Type B pancreatic cell (in vitro differentiated cells): Measurements from ENCODE around the gene DRD2. TPM values are rescaled to one million over a fixed set of nuclear protein-coding genes. Genes with fewer than 3 reads are reported as not detected.

ENCODE experiments used
- DNase-seq: peaks from one replicate; pipeline ENCODE4 v3.0.0; 2021; ENCODE audit warnings: mixed read lengths; ENCODE audit not compliant: unreplicated experiment; ENCODE audit errors: extremely low spot score
- H3K27ac Mint-ChIP-seq: 2 replicates; pipeline ENCODE4 v1.8.0; 2021; ENCODE audit warnings: mild to moderate bottlenecking, mixed read lengths
- H3K27me3 Mint-ChIP-seq: 2 replicates; pipeline ENCODE4 v1.8.0; 2021; ENCODE audit warnings: mixed read lengths
- H3K36me3 Mint-ChIP-seq: 2 replicates; pipeline ENCODE4 v1.8.0; 2021; ENCODE audit warnings: mixed read lengths
- H3K4me1 Mint-ChIP-seq: one replicate; pipeline ENCODE4 v1.8.0; 2021; ENCODE audit warnings: mixed read lengths; ENCODE audit not compliant: unreplicated experiment
- H3K4me3 Mint-ChIP-seq: 2 replicates; pipeline ENCODE4 v1.8.0; 2021; ENCODE audit warnings: mild to moderate bottlenecking, mixed read lengths
- H3K9me3 Mint-ChIP-seq: 2 replicates; pipeline ENCODE4 v1.8.0; 2021; ENCODE audit warnings: mixed read lengths
- CTCF ChIP-seq: fragments of 200-600 bp; sonication (generic); conservative IDR thresholded peaks from 2 replicates; pipeline ENCODE4 v1.5.0; 2021; ENCODE audit warnings: antibody characterized with exemption, mild to moderate bottlenecking
- total RNA-seq: library from RNA; stranded (reverse); gene quantifications from 2 replicates; pipeline ENCODE4 v1.2.1, GENCODE V29; 2021; ENCODE audit warnings: low replicate concordance

Gene DRD2
- total RNA-seq, 1 donor from 2014 or later, result 3.7 TPM

- Mint-ChIP-seq H3K4me1 (no peaks in the 10 kb centered on the region), H3K4me3 (no peak overlapping the region), H3K27me3 (peaks cover 7% of the 10 kb centered on the region), H3K27ac (no peak overlapping the region), H3K9me3 (no peaks in the 10 kb centered on the region), H3K36me3 (no peaks in the 10 kb centered on the region)
- no peak for DNase-seq
- TF ChIP-seq CTCF, result no peak
These were observed 79.3 kb downstream of the DRD2 start for GRCh38 chr11:113395782-113396336.

GRCh38 chr11:113394919-113395318, 80.3 kb downstream of the DRD2 start:
- no peaks in the 10 kb centered on the region for H3K36me3 Mint-ChIP-seq
- no peaks in the 10 kb centered on the region for H3K4me1 Mint-ChIP-seq
- DNase-seq, result no peak
- TF ChIP-seq CTCF, result no peak
- no peak overlapping the region for H3K27ac Mint-ChIP-seq
- peaks cover 7% of the 10 kb centered on the region for H3K27me3 Mint-ChIP-seq
- H3K9me3 Mint-ChIP-seq, result no peaks in the 10 kb centered on the region
- no peak overlapping the region for H3K4me3 Mint-ChIP-seq

GRCh38 chr11:113393501-113393985, 81.7 kb downstream of the DRD2 start:
- Mint-ChIP-seq H3K27ac (no peak overlapping the region), H3K4me3 (no peak overlapping the region), H3K4me1 (no peaks in the 10 kb centered on the region), H3K36me3 (no peaks in the 10 kb centered on the region), H3K9me3 (no peaks in the 10 kb centered on the region), H3K27me3 (peaks cover 7% of the 10 kb centered on the region)
- no peak for TF ChIP-seq CTCF
- DNase-seq, result no peak

- DNase-seq, result no peak
- TF ChIP-seq CTCF, result no peak
- Mint-ChIP-seq H3K9me3 (no peaks in the 10 kb centered on the region), H3K27me3 (peaks cover 7% of the 10 kb centered on the region), H3K27ac (no peak overlapping the region), H3K4me1 (no peaks in the 10 kb centered on the region), H3K36me3 (no peaks in the 10 kb centered on the region), H3K4me3 (no peak overlapping the region)
These were observed 82.8 kb downstream of the DRD2 start for GRCh38 chr11:113392236-113392921.

- Mint-ChIP-seq H3K4me1 (no peaks in the 10 kb centered on the region), H3K27ac (no peak overlapping the region)
- TF ChIP-seq CTCF, result no peak
These were observed 85.9 kb downstream of the DRD2 start for GRCh38 chr11:113389272-113389671.

More at GRCh38 chr11:113389272-113389671, 85.9 kb downstream of the DRD2 start:
- Mint-ChIP-seq H3K27me3 (peaks cover 12% of the 10 kb centered on the region), H3K36me3 (no peaks in the 10 kb centered on the region), H3K4me3 (no peak overlapping the region), H3K9me3 (no peaks in the 10 kb centered on the region)
- no peak for DNase-seq
